ENCODE measurements around the gene KMO.

DNA sequence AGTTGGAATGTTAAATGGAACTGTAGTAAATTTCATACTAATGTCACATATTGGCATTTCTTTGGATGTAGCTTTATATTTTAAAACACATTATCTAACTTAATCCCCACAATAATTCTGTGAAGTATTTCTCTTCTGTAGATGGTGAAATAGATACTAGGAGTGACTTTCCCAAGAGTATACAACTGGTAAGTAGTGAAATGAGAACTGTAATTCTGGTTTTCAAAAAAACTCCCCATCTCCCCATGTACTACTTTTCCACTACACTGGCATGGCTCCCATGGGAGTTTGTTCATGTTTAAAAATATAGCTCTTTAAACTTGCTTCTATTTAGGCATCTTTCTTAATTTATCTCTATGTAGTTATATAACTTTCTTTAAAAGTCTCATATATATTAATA, 97.8 kb downstream of the KMO start:
- TF ChIP-seq MAFK (IDR thresholded peaks at IDR 0.05; ENCODE audit: low read depth, low read length), result no peak
- TF ChIP-seq RFX5 (IDR thresholded peaks at IDR 0.05; ENCODE audit: low read depth, low read length), result no peak
- no peak for TF ChIP-seq POLR2A (IDR thresholded peaks at IDR 0.05; ENCODE audit: low read depth, low read length)
- no peak for TF ChIP-seq CTCF (conservative IDR thresholded peaks at IDR 0.05; ENCODE audit: low read depth, low read length)
- TF ChIP-seq FOS (IDR thresholded peaks at IDR 0.05; ENCODE audit: low read depth, low read length), result no peak
- TF ChIP-seq, protein P1, sequence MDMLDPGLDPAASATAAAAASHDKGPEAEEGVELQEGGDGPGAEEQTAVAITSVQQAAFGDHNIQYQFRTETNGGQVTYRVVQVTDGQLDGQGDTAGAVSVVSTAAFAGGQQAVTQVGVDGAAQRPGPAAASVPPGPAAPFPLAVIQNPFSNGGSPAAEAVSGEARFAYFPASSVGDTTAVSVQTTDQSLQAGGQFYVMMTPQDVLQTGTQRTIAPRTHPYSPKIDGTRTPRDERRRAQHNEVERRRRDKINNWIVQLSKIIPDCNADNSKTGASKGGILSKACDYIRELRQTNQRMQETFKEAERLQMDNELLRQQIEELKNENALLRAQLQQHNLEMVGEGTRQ (IDR thresholded peaks at IDR 0.05; ENCODE audit: low read depth, low read length), result no peak
- TF ChIP-seq RAD21 (IDR thresholded peaks at IDR 0.05; ENCODE audit: low read length), result no peak
- no peak for TF ChIP-seq CEBPB (IDR thresholded peaks at IDR 0.05; ENCODE audit: low read depth, low read length)
- TF ChIP-seq MXI1 (IDR thresholded peaks at IDR 0.05; ENCODE audit: borderline replicate concordance, low read depth, low read length), result no peak

Measured in IMR-90 (cell line).